ENCODE measurements around the gene PAWR.

DNA sequence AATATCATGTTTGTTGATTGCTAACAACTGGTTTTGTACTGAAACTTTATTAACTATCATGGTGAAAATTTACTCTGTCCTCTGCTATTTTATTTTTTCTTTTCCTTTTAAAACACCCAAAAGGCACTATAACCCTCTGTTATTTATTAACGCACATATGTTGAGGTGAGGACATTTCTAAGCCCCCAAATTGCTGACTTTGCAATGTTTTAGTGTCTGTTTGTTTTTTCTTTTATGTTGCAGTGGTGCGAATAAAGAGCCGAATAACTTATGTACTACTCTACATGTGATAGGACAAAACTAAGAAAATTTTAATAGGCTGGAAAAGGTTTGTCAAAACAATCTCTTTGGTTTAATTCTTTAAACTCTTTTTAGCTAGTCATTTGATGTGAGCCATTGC is 24.5 kb upstream of the PAWR start:
- TF ChIP-seq, protein P1, sequence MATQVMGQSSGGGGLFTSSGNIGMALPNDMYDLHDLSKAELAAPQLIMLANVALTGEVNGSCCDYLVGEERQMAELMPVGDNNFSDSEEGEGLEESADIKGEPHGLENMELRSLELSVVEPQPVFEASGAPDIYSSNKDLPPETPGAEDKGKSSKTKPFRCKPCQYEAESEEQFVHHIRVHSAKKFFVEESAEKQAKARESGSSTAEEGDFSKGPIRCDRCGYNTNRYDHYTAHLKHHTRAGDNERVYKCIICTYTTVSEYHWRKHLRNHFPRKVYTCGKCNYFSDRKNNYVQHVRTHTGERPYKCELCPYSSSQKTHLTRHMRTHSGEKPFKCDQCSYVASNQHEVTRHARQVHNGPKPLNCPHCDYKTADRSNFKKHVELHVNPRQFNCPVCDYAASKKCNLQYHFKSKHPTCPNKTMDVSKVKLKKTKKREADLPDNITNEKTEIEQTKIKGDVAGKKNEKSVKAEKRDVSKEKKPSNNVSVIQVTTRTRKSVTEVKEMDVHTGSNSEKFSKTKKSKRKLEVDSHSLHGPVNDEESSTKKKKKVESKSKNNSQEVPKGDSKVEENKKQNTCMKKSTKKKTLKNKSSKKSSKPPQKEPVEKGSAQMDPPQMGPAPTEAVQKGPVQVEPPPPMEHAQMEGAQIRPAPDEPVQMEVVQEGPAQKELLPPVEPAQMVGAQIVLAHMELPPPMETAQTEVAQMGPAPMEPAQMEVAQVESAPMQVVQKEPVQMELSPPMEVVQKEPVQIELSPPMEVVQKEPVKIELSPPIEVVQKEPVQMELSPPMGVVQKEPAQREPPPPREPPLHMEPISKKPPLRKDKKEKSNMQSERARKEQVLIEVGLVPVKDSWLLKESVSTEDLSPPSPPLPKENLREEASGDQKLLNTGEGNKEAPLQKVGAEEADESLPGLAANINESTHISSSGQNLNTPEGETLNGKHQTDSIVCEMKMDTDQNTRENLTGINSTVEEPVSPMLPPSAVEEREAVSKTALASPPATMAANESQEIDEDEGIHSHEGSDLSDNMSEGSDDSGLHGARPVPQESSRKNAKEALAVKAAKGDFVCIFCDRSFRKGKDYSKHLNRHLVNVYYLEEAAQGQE (IDR thresholded peaks at IDR 0.05; ENCODE audit: unreplicated experiment): no peak
- TF ChIP-seq JUNB (IDR thresholded peaks at IDR 0.05; ENCODE audit: unreplicated experiment) (no peak), POLR2AphosphoS5 (IDR thresholded peaks at IDR 0.05; ENCODE audit: low read depth) (no peak), EZH2phosphoT487 (IDR thresholded peaks at IDR 0.05; ENCODE audit: unreplicated experiment) (no peak), EZH2 (IDR thresholded peaks at IDR 0.05; ENCODE audit: low read depth, unreplicated experiment) (no peak), NANOG (IDR thresholded peaks at IDR 0.05; ENCODE audit: borderline replicate concordance) (no peak), ZNF114 (CRISPR knock-in tag; IDR thresholded peaks at IDR 0.05) (no peak)
- TF ChIP-seq, protein P2, sequence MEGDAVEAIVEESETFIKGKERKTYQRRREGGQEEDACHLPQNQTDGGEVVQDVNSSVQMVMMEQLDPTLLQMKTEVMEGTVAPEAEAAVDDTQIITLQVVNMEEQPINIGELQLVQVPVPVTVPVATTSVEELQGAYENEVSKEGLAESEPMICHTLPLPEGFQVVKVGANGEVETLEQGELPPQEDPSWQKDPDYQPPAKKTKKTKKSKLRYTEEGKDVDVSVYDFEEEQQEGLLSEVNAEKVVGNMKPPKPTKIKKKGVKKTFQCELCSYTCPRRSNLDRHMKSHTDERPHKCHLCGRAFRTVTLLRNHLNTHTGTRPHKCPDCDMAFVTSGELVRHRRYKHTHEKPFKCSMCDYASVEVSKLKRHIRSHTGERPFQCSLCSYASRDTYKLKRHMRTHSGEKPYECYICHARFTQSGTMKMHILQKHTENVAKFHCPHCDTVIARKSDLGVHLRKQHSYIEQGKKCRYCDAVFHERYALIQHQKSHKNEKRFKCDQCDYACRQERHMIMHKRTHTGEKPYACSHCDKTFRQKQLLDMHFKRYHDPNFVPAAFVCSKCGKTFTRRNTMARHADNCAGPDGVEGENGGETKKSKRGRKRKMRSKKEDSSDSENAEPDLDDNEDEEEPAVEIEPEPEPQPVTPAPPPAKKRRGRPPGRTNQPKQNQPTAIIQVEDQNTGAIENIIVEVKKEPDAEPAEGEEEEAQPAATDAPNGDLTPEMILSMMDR (conservative IDR thresholded peaks at IDR 0.05; ENCODE audit: low read depth in 2 of 2): no peak
